Measurements from ENCODE around the gene WNT10A.

WNT10A gene

DNA sequence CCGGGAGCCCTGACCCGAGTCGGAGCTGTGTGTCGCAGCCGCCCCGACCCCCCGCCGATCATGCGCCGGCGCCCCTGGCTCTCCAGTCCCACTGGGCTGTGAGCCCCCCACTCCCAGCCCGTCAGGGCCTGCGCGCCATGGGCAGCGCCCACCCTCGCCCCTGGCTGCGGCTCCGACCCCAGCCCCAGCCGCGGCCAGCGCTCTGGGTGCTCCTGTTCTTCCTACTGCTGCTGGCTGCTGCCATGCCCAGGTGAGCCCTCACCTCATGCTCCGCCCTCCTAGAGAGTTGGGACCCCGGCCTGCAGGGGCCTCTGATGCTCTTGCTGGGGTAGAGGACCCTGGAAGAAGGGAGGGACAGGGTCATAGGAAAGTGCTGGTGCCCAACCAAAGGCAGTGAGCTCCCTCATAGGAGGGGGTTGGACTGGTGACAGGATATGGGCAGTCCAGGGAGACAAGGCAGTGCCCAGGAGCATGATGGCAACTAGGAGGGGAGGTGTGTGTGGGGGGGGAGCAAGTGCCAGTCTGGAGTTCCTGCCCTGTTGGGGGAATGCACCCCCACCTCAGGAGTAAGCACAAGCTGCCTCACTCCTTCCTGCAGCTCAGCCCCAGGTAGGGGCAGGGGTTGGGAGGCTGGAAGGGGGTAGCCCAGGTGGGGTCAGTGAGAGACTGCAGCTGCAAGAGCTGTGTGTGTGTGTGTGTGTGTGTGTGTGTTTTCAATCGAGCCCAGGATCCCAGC lies 375 bp downstream of the WNT10A start:
- TF ChIP-seq POLR2AphosphoS5 (IDR thresholded peaks at IDR 0.05; ENCODE audit: low read depth, low read length) (no peak), TAF1 (IDR thresholded peaks at IDR 0.05; ENCODE audit: borderline replicate concordance, insufficient read depth, low read length) (no peak), SIN3A (IDR thresholded peaks at IDR 0.05; ENCODE audit: borderline replicate concordance, insufficient read depth, low read length) (no peak), FOXP2 (optimal IDR thresholded peaks at IDR 0.05; ENCODE audit: borderline replicate concordance, extremely low read depth, extremely low read length, insufficient read depth) (no peak)
- TF ChIP-seq, protein P1, sequence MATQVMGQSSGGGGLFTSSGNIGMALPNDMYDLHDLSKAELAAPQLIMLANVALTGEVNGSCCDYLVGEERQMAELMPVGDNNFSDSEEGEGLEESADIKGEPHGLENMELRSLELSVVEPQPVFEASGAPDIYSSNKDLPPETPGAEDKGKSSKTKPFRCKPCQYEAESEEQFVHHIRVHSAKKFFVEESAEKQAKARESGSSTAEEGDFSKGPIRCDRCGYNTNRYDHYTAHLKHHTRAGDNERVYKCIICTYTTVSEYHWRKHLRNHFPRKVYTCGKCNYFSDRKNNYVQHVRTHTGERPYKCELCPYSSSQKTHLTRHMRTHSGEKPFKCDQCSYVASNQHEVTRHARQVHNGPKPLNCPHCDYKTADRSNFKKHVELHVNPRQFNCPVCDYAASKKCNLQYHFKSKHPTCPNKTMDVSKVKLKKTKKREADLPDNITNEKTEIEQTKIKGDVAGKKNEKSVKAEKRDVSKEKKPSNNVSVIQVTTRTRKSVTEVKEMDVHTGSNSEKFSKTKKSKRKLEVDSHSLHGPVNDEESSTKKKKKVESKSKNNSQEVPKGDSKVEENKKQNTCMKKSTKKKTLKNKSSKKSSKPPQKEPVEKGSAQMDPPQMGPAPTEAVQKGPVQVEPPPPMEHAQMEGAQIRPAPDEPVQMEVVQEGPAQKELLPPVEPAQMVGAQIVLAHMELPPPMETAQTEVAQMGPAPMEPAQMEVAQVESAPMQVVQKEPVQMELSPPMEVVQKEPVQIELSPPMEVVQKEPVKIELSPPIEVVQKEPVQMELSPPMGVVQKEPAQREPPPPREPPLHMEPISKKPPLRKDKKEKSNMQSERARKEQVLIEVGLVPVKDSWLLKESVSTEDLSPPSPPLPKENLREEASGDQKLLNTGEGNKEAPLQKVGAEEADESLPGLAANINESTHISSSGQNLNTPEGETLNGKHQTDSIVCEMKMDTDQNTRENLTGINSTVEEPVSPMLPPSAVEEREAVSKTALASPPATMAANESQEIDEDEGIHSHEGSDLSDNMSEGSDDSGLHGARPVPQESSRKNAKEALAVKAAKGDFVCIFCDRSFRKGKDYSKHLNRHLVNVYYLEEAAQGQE (IDR thresholded peaks at IDR 0.05; ENCODE audit: insufficient read depth in 1 of 2, low read depth in 2 of 2, low read length in 2 of 2) = no peak

DNA sequence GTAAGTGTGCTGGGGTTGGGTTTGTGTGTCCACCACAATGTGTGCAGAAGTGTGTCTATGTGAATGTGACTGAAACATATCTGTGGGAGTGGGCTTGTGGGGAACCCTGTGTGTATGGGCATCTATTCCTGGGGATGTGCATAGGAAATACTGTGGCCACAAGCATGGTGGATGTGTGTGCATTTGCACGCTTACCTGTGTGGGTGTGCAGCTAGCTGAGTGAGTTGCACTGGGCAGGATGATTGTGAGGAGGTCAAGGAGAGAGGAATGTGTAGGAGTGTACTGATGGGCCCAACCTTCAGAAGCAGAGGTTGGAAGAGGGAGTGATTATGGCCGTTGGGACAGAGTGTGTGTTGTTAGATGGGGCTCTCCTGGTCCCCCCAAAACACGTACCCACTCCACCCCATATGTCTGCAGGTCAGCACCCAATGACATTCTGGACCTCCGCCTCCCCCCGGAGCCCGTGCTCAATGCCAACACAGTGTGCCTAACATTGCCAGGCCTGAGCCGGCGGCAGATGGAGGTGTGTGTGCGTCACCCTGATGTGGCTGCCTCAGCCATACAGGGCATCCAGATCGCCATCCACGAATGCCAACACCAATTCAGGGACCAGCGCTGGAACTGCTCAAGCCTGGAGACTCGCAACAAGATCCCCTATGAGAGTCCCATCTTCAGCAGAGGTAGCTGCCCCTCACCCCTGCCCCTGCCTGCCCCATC lies 1.2 kb downstream of the WNT10A start:
- TF ChIP-seq POLR2AphosphoS5 (IDR thresholded peaks at IDR 0.05; ENCODE audit: low read depth, low read length) (no peak), SIN3A (IDR thresholded peaks at IDR 0.05; ENCODE audit: borderline replicate concordance, insufficient read depth, low read length) (no peak), FOXP2 (optimal IDR thresholded peaks at IDR 0.05; ENCODE audit: borderline replicate concordance, extremely low read depth, extremely low read length, insufficient read depth) (no peak), TAF1 (IDR thresholded peaks at IDR 0.05; ENCODE audit: borderline replicate concordance, insufficient read depth, low read length) (no peak)
- TF ChIP-seq, protein P1 (IDR thresholded peaks at IDR 0.05; ENCODE audit: insufficient read depth in 1 of 2, low read depth in 2 of 2, low read length in 2 of 2) = no peak

DNA sequence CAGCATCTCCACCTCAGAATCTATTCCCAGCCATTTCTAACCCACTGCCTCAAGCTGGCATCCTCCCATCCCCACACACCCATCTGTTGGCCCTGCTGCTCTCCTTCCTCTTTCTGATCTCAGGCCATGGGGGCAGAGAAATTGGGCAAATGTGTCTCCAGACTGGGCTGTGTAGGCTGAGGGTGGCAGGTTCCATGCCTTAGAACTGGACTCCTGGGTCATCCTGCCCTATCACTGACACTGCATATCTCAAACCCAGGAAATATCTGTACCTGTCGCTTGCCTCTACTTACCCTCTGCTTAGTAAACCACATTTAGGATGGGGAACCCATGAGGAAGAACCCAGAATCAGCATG lies 1.8 kb downstream of the WNT10A start:
- TF ChIP-seq FOXP2 (optimal IDR thresholded peaks at IDR 0.05; ENCODE audit: borderline replicate concordance, extremely low read depth, extremely low read length, insufficient read depth) = no peak
- TF ChIP-seq POLR2AphosphoS5 (IDR thresholded peaks at IDR 0.05; ENCODE audit: low read depth, low read length) = no peak
- TF ChIP-seq, protein P1 (IDR thresholded peaks at IDR 0.05; ENCODE audit: insufficient read depth in 1 of 2, low read depth in 2 of 2, low read length in 2 of 2) = no peak
- TF ChIP-seq SIN3A (IDR thresholded peaks at IDR 0.05; ENCODE audit: borderline replicate concordance, insufficient read depth, low read length) = no peak
- TF ChIP-seq TAF1 (IDR thresholded peaks at IDR 0.05; ENCODE audit: borderline replicate concordance, insufficient read depth, low read length) = no peak

DNA sequence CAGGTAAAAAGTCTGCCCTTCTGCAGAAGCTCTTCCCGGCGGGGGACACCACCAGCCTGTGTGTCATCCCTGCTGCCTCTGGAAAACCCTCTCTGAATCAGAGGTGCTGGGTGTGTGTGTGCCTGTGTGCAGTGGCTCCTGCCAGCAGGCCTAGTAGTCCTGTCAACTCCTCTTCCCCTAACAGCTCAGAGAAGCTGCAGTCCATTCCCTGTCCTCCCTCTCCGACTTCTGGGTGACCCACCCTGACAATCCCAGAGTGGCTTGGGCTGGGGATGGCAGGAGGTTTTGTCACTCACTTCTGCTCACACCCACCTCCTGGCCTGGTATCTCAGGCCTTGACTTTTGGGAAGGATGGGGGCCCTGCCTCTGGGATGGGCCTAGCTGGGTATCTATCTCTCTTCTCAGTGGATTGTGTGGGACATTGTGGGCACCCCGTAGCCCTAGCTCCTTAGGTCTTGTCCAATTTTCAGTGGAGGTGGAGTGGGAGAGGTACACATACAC lies 2.3 kb downstream of the WNT10A start:
- TF ChIP-seq, protein P1 (IDR thresholded peaks at IDR 0.05; ENCODE audit: insufficient read depth in 1 of 2, low read depth in 2 of 2, low read length in 2 of 2) = no peak

All from PFSK-1 (cell line).